Lung (tissue), 12 donors: Measurements from ENCODE around the gene KIF3B. TPM values are rescaled to one million over a fixed set of nuclear protein-coding genes. Genes with fewer than 3 reads are reported as not detected.
"Not testable (repeated sequence)": the region's sequence is repeated elsewhere in the genome, so short reads cannot be mapped to it uniquely, and the experiment has no call there.

ENCODE experiments used
- ATAC-seq: fragments of 200-7000 bp; cut with Tn5 transposase; one replicate; pipeline ENCODE4 v1.9.1; 2020; ENCODE audit warnings: moderate number of reproducible peaks; ENCODE audit not compliant: insufficient read depth, low FRiP score
- DNase-seq, 3 donors: peaks; one replicate each; pipeline ENCODE4 v3.0.0-alpha.2; 2013 to 2017
- H3K27ac ChIP-seq, 2 donors: one replicate each; pipeline ENCODE4 v1.5.1; 2013; ENCODE audit warnings: mild to moderate bottlenecking in 2 of 2, moderate library complexity in 2 of 2, control low read depth in 1 of 2, inconsistent platforms in 1 of 2, low read depth in 1 of 2, low read length in 1 of 2
- H3K27me3 ChIP-seq, 3 donors: one replicate each; pipeline ENCODE4 v1.5.1; 2013; ENCODE audit warnings: low read length in 2 of 3; ENCODE audit not compliant: control insufficient read depth in 3 of 3, insufficient read depth in 3 of 3
- H3K36me3 ChIP-seq, 4 donors: one replicate each; pipeline ENCODE4 v1.5.1; 2013; ENCODE audit warnings: low read length in 4 of 4, mild to moderate bottlenecking in 1 of 4, moderate library complexity in 1 of 4; ENCODE audit not compliant: control insufficient read depth in 4 of 4, insufficient read depth in 4 of 4
- H3K4me1 ChIP-seq, 5 donors: one replicate each; pipeline ENCODE4 v1.5.1; 2013; ENCODE audit warnings: low read length in 5 of 5, mild to moderate bottlenecking in 2 of 5, moderate library complexity in 1 of 5; ENCODE audit not compliant: control insufficient read depth in 5 of 5, insufficient read depth in 5 of 5
- H3K4me3 ChIP-seq: one replicate; pipeline ENCODE4 v1.5.1; 2013; ENCODE audit warnings: mild to moderate bottlenecking, control low read depth, moderate library complexity
- H3K9ac ChIP-seq, 2 donors: one replicate each; pipeline ENCODE4 v1.5.1; 2013; ENCODE audit warnings: low read length in 2 of 2, control low read depth in 1 of 2; ENCODE audit not compliant: insufficient read depth in 1 of 2
- H3K9me3 ChIP-seq, 4 donors: one replicate each; pipeline ENCODE4 v1.5.1; 2013; ENCODE audit warnings: low read length in 3 of 4, mild to moderate bottlenecking in 1 of 4, moderate library complexity in 1 of 4; ENCODE audit not compliant: control insufficient read depth in 4 of 4, insufficient read depth in 3 of 4
- CTCF ChIP-seq: IDR thresholded peaks from 2 replicates; pipeline ENCODE4 v1.5.1; 2012; ENCODE audit warnings: mild to moderate bottlenecking; ENCODE audit errors: control extremely low read depth, extremely low read depth
- WGBS, 2 donors: extraction: QIAGEN DNeasy Blood & Tissue Kit; methylation state at CpG; one replicate each; pipeline ENCODE4 v1.1.7; 2013; 5-methylcytosine and 5-hydroxymethylcytosine counted together
- polyA plus RNA-seq, 2 donors: library from polyadenylated mRNA; stranded (reverse); fragments of 200-250 nt; gene quantifications; one replicate each; pipeline ENCODE4 v1.2.1, GENCODE V29; 2013
- total RNA-seq, 2 donors: library from RNA; depleted of rRNA in 1 of 2; stranded (reverse); fragments of >200 nt in 1 of 2; gene quantifications; one replicate each; pipeline ENCODE4 v1.2.1, GENCODE V29; 2014 to 2021
- donor health status: control.
- donor health status: control.
- donor health status: Bipolar disorder and iron deficiency.
- donor health status: healthy.
- donor health status: DM: yes; HTN: yes; CAD: no.

Gene KIF3B
- total and polyA plus RNA-seq, 4 donors = 8.5 to 35.3 (median 23.2) TPM

GRCh38 chr20:32249030-32249738, 28.3 kb upstream of the KIF3B start:
- no peak overlapping the region for H3K9ac ChIP-seq
- H3K9me3 ChIP-seq = peaks cover 0 to 2% (median 0%) of the 10 kb centered on the region in 4 donors
- no peak overlapping the region for H3K27ac ChIP-seq
- DNase-seq (no peak), ATAC-seq (no peak)
- H3K27me3 ChIP-seq = no peaks in the 10 kb centered on the region
- no peak for TF ChIP-seq CTCF
- H3K4me1 ChIP-seq = no peaks in the 10 kb centered on the region
- no peaks in the 10 kb centered on the region for H3K36me3 ChIP-seq
- H3K4me3 ChIP-seq = no peak overlapping the region
- WGBS, 2 donors = 56 to 74% methylated on average over 9 of the region's 9 CpGs

- WGBS, 2 donors = 67 to 76% methylated on average over 3 of the region's 3 CpGs
- Histone ChIP-seq H3K4me3 (no peak overlapping the region), H3K27me3 (no peaks in the 10 kb centered on the region), H3K36me3 (no peaks in the 10 kb centered on the region), H3K4me1 (no peaks in the 10 kb centered on the region), H3K9ac (no peak overlapping the region), H3K9me3 (peaks cover 0 to 2% (median 0%) of the 10 kb centered on the region in 4 donors), H3K27ac (no peak overlapping the region)
- ATAC-seq (no peak), DNase-seq (no peak)
- TF ChIP-seq CTCF = no peak
Observed at GRCh38 chr20:32251470-32251869, 26.0 kb upstream of the KIF3B start.

- peaks cover 0 to 2% (median 0%) of the 10 kb centered on the region in 4 donors for H3K9me3 ChIP-seq
- DNase-seq (no peak), ATAC-seq (no peak)
- 87 to 96% methylated on average over 6 of the region's 6 CpGs for WGBS, 2 donors
- no peak overlapping the region for H3K9ac ChIP-seq
- H3K4me3 ChIP-seq = no peak overlapping the region
- H3K27ac ChIP-seq = no peak overlapping the region
- no peaks in the 10 kb centered on the region for H3K27me3 ChIP-seq
- no peak for TF ChIP-seq CTCF
- no peaks in the 10 kb centered on the region for H3K36me3 ChIP-seq
- no peaks in the 10 kb centered on the region for H3K4me1 ChIP-seq
Observed at GRCh38 chr20:32252189-32252588, 25.3 kb upstream of the KIF3B start.

- H3K4me1 ChIP-seq, H3K27me3 ChIP-seq, H3K9me3 ChIP-seq, H3K9ac ChIP-seq, ATAC-seq, DNase-seq, H3K4me3 ChIP-seq, H3K27ac ChIP-seq, H3K36me3 ChIP-seq: not testable (repeated sequence)
- WGBS, 2 donors = 90 to 97% methylated on average over 10 of the region's 10 CpGs
Observed at GRCh38 chr20:32260973-32261372, 16.5 kb upstream of the KIF3B start.
